ENCODE measurements around the gene IARS1. TPM values are rescaled to one million over a fixed set of nuclear protein-coding genes. Genes with fewer than 3 reads are reported as not detected.

IARS1 gene
- polyA plus RNA-seq, 1 of the 3 experiments (the other 2 are of a cell fraction), result 30.4 TPM

DNA sequence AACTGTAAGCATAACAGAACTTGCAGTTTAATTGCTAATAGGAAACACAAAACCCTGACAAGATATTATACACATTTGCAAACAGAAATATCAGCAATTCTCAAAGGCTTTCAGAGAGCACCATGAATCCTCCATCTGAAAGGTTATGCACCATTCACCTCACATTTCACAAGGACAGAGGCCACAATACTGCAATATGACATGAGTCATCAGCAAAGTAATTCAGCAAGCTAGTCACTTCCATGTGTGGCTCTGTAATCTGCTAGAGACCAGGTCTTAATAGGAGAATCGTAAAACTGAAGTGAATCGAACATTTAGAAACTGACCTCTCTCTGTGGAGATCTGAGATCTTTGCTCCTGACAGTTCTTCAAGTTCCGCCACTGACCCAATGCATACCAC, 28.3 kb downstream of the IARS1 start (continued):
- TF ChIP-seq IRF3 (IDR thresholded peaks at IDR 0.05; ENCODE audit: low read depth, low read length) (no peak), NRF1 (IDR thresholded peaks at IDR 0.05; ENCODE audit: low read depth, low read length) (no peak), RFX5 (IDR thresholded peaks at IDR 0.05; ENCODE audit: low read length) (no peak)

GRCh38 chr9:92263131-92263530, 30.4 kb downstream of the IARS1 start:
- Histone ChIP-seq H3K36me3 (replicated peaks in 1 of 2; ENCODE audit: control insufficient read depth in 1 of 2, insufficient read depth in 2 of 2, low read length in 1 of 2) (peaks cover 89 to 93% of the 10 kb centered on the region in 2 experiments), H3K9ac (no peak overlapping the region), H3K9me3 (no peaks in the 10 kb centered on the region), H4K20me1 (ENCODE audit: insufficient read depth) (no peaks in the 10 kb centered on the region), H3K27me3 (ENCODE audit: insufficient read depth) (no peaks in the 10 kb centered on the region), H3K79me2 (ENCODE audit: insufficient read depth) (no peaks in the 10 kb centered on the region), H3F3A (replicated peaks; ENCODE audit: insufficient read depth) (no peaks in the 10 kb centered on the region), H2AFZ (ENCODE audit: low read depth) (no peak overlapping the region), H3K4me1 (ENCODE audit: control insufficient read depth in 1 of 2, insufficient read depth in 2 of 2, low read depth in 1 of 2, low read length in 1 of 2) (no peaks in the 10 kb centered on the region), H3K4me3 (ENCODE audit: low read depth in 2 of 2, low read length in 1 of 2) (no peak overlapping the region), H3K27ac (ENCODE audit: low read depth in 2 of 2, low read length in 1 of 2) (no peak overlapping the region), H3K9me2 (no peaks in the 10 kb centered on the region), H3K4me2 (no peak overlapping the region)
- 7% methylated on average over 1 of the region's 1 CpG for WGBS (ENCODE audit: low lambda C conversion rate)
- ChIA-PET POLR2A (no interaction called here), CTCF (interaction anchor here (1.0 to 11.4 kb wide), 3 partner anchors 17 to 371 kb away, joined by 3 to 65 read pairs (median 4); no protein-coding TSS in a partner anchor)
- no peak for DNase-seq
- TF ChIP-seq RXRA (IDR thresholded peaks at IDR 0.05; ENCODE audit: borderline replicate concordance, low read depth) (no peak), GATA2 (CRISPR knock-in tag; IDR thresholded peaks at IDR 0.05) (no peak), EP300 (IDR thresholded peaks at IDR 0.05; ENCODE audit: borderline replicate concordance in 1 of 2, low read depth in 1 of 2, low read length in 1 of 2) (no peak), TEAD4 (IDR thresholded peaks at IDR 0.05; ENCODE audit: borderline replicate concordance, insufficient read depth) (no peak), NRF1 (IDR thresholded peaks at IDR 0.05; ENCODE audit: low read depth, low read length) (no peak), FOXJ3 (CRISPR knock-in tag; IDR thresholded peaks at IDR 0.05) (no peak)

DNA sequence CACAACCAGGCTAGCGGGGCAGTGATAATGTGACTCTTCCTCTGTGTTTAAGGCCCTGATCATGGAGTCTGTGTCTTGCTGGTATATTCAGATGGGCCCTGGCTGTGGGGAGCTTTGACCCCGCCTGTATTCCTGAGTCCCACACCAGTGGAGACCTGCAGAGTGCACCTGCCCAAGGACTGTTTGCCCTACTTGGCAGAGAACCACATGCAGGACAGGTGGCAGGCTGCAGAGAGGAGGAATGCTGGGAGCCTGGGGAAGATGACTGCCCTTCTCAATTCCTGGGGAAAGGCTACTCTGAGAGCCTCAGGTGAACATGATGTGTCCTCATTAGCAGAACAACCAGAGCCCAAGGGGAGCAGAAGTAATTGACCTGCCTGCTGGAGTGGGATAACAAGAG, 36.2 kb downstream of the IARS1 start:
- POLR2A ChIA-PET, result no interaction called here
- Histone ChIP-seq H3K79me2 (ENCODE audit: insufficient read depth) (no peaks in the 10 kb centered on the region), H3K36me3 (replicated peaks in 1 of 2; ENCODE audit: control insufficient read depth in 1 of 2, insufficient read depth in 2 of 2, low read length in 1 of 2) (peaks cover 76 to 89% of the 10 kb centered on the region in 2 experiments), H3K4me2 (no peak overlapping the region), H3K27ac (ENCODE audit: low read depth in 2 of 2, low read length in 1 of 2) (no peak overlapping the region), H3K4me3 (ENCODE audit: low read depth in 2 of 2, low read length in 1 of 2) (no peak overlapping the region), H3F3A (replicated peaks; ENCODE audit: insufficient read depth) (peaks cover 4% of the 10 kb centered on the region), H3K9me2 (no peaks in the 10 kb centered on the region), H3K9me3 (no peaks in the 10 kb centered on the region), H3K27me3 (ENCODE audit: insufficient read depth) (no peaks in the 10 kb centered on the region), H3K4me1 (ENCODE audit: control insufficient read depth in 1 of 2, insufficient read depth in 2 of 2, low read depth in 1 of 2, low read length in 1 of 2) (no peaks in the 10 kb centered on the region), H4K20me1 (ENCODE audit: insufficient read depth) (no peaks in the 10 kb centered on the region), H3K9ac (no peak overlapping the region), H2AFZ (ENCODE audit: low read depth) (no peak overlapping the region)
- 100% methylated on average over 2 of the region's 2 CpGs for WGBS (ENCODE audit: low lambda C conversion rate)
- no peak for DNase-seq
- CTCF ChIA-PET, result interaction anchor here (2.0 kb wide), 1 partner anchor 119 kb away, joined by 8 read pairs; no protein-coding TSS in a partner anchor
- no peak for TF ChIP-seq GABPA (IDR thresholded peaks at IDR 0.05; ENCODE audit: low read depth)
- TF ChIP-seq CHD2 (IDR thresholded peaks at IDR 0.05; ENCODE audit: low read length, partially characterized antibody), result no peak
- no peak for TF ChIP-seq MEF2A (IDR thresholded peaks at IDR 0.05; ENCODE audit: borderline replicate concordance, low read depth)
- TF ChIP-seq USF1 (IDR thresholded peaks at IDR 0.05; ENCODE audit: borderline replicate concordance, low read depth), result no peak
- TF ChIP-seq NRF1 (IDR thresholded peaks at IDR 0.05; ENCODE audit: low read depth, low read length), result no peak
- TF ChIP-seq, protein P1, sequence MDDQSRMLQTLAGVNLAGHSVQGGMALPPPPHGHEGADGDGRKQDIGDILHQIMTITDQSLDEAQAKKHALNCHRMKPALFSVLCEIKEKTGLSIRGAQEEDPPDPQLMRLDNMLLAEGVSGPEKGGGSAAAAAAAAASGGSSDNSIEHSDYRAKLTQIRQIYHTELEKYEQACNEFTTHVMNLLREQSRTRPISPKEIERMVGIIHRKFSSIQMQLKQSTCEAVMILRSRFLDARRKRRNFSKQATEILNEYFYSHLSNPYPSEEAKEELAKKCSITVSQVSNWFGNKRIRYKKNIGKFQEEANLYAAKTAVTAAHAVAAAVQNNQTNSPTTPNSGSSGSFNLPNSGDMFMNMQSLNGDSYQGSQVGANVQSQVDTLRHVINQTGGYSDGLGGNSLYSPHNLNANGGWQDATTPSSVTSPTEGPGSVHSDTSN (IDR thresholded peaks at IDR 0.05), result no peak
- TF ChIP-seq IRF3 (IDR thresholded peaks at IDR 0.05; ENCODE audit: low read depth, low read length), result no peak
- no peak for TF ChIP-seq FOXM1 (IDR thresholded peaks at IDR 0.05; ENCODE audit: low read depth)
- TF ChIP-seq ELF1 (IDR thresholded peaks at IDR 0.05), result no peak
- no peak for TF ChIP-seq RFX5 (IDR thresholded peaks at IDR 0.05; ENCODE audit: low read length)
- TF ChIP-seq, protein P2, sequence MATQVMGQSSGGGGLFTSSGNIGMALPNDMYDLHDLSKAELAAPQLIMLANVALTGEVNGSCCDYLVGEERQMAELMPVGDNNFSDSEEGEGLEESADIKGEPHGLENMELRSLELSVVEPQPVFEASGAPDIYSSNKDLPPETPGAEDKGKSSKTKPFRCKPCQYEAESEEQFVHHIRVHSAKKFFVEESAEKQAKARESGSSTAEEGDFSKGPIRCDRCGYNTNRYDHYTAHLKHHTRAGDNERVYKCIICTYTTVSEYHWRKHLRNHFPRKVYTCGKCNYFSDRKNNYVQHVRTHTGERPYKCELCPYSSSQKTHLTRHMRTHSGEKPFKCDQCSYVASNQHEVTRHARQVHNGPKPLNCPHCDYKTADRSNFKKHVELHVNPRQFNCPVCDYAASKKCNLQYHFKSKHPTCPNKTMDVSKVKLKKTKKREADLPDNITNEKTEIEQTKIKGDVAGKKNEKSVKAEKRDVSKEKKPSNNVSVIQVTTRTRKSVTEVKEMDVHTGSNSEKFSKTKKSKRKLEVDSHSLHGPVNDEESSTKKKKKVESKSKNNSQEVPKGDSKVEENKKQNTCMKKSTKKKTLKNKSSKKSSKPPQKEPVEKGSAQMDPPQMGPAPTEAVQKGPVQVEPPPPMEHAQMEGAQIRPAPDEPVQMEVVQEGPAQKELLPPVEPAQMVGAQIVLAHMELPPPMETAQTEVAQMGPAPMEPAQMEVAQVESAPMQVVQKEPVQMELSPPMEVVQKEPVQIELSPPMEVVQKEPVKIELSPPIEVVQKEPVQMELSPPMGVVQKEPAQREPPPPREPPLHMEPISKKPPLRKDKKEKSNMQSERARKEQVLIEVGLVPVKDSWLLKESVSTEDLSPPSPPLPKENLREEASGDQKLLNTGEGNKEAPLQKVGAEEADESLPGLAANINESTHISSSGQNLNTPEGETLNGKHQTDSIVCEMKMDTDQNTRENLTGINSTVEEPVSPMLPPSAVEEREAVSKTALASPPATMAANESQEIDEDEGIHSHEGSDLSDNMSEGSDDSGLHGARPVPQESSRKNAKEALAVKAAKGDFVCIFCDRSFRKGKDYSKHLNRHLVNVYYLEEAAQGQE (IDR thresholded peaks at IDR 0.05; ENCODE audit: low read depth, low read length), result no peak
- no peak for TF ChIP-seq RAD21 (IDR thresholded peaks at IDR 0.05; ENCODE audit: low read length)
- TF ChIP-seq NFIC (IDR thresholded peaks at IDR 0.05; ENCODE audit: borderline replicate concordance), result no peak
- TF ChIP-seq TAF1 (IDR thresholded peaks at IDR 0.05; ENCODE audit: borderline replicate concordance, low read depth, low read length), result no peak

Data from SK-N-SH (cell line).